Activated T-cell treated with anti-CD3 and anti-CD28 coated beads, Interleukin-2, amount 50 U/mL, for 4 hours (primary cell): Measurements from ENCODE around the gene RSBN1. TPM values are rescaled to one million over a fixed set of nuclear protein-coding genes. Genes with fewer than 3 reads are reported as not detected.
"Not testable (repeated sequence)": the region's sequence is repeated elsewhere in the genome, so short reads cannot be mapped to it uniquely, and the experiment has no call there.

Experiments
- ATAC-seq, 2 donors: fragments of 200-7000 bp; cut with Tn5 transposase; one replicate each; pipeline ENCODE4 v1.10.0; 2021
- DNase-seq: peaks from one replicate; pipeline ENCODE4 v3.0.0-alpha.2; 2020
- H3K27me3 Mint-ChIP-seq: one replicate; pipeline ENCODE4 v1.8.0; 2021; ENCODE audit warnings: low read depth, mixed read lengths
- H3K36me3 Mint-ChIP-seq: one replicate; pipeline ENCODE4 v1.8.0; 2022; ENCODE audit warnings: mixed read lengths; ENCODE audit not compliant: insufficient read depth
- H3K4me1 Mint-ChIP-seq: one replicate; pipeline ENCODE4 v1.8.0; 2021; ENCODE audit warnings: low read depth, mixed read lengths
- H3K4me3 Mint-ChIP-seq: one replicate; pipeline ENCODE4 v1.8.0; 2021; ENCODE audit warnings: mild to moderate bottlenecking, moderate library complexity, mixed read lengths
- H3K9me3 Mint-ChIP-seq: one replicate; pipeline ENCODE4 v1.8.0; 2021; ENCODE audit warnings: mixed read lengths
- total RNA-seq, 3 donors: library from RNA; stranded (reverse); gene quantifications; one replicate each; pipeline ENCODE4 v1.2.1, GENCODE V29; 2021

RSBN1 gene
- total RNA-seq, 3 donors from 2014 or later: 15.4 to 20.2 (median 17.2) TPM

DNA sequence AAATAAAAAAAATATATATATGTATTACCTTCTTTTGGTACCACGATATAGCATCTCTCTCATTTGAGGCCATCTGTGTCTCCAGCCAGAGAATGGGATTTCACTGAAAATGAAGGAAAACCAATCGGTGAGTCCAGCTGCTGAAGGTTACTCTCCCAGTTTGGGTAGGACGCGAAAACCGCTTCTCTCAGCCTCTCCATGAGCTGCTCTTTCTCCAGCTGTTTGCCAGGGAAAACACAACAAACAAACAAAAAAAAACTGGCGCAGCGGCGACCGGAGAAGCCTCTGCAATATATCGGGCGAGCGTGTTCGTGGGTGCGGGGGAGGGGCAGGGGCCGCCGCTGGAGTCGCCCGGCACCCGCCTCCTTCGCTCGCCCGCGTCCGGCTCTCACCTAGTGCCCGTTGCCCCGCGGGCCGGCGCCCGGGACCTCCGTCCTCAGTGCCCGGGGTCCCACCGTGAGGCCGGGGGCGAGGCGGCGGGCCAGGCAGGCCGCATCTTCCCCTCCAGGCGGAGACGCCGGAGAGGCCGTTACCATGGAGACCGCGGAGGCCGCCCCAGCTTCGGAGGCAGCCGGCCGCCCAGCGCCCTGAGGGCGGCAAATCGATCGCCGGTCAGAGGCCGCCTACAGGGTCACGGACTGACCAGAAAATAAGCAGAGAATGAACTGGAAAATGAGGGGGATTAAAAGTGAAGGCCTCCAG, 53.5 kb downstream of the RSBN1 start:
- Mint-ChIP-seq H3K9me3 (no peaks in the 10 kb centered on the region), H3K4me1 (peaks cover 16% of the 10 kb centered on the region), H3K27me3 (no peaks in the 10 kb centered on the region), H3K4me3 (peak overlapping the region; percentile 88), H3K36me3 (peaks cover 1% of the 10 kb centered on the region)
- ATAC-seq (peak; percentile 71), DNase-seq (peak; percentile 37)

DNA sequence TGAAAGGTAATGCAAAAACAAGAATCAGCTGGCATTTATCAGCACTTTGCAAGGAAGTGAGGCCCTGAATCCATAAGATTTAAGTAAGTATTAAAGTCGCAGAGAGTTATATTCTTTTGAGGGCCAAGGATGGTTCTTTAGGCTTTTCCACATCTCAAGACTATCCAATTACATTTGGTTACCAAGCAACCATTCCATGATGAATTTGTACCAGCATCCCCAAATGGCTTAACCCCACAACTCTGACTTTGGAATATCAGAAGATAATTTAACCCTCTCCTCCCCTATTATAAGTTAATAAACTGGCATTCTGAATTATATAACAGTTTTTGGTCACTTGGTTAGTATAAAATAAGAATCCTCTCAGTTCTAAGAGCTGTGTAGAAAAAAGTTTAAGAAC, 55.8 kb downstream of the RSBN1 start:
- ATAC-seq (no peak), DNase-seq (no peak)
- H3K4me1 Mint-ChIP-seq: peaks cover 16% of the 10 kb centered on the region
- no peaks in the 10 kb centered on the region for H3K9me3 Mint-ChIP-seq
- H3K36me3 Mint-ChIP-seq: peaks cover 1% of the 10 kb centered on the region
- no peaks in the 10 kb centered on the region for H3K27me3 Mint-ChIP-seq
- no peak overlapping the region for H3K4me3 Mint-ChIP-seq

DNA sequence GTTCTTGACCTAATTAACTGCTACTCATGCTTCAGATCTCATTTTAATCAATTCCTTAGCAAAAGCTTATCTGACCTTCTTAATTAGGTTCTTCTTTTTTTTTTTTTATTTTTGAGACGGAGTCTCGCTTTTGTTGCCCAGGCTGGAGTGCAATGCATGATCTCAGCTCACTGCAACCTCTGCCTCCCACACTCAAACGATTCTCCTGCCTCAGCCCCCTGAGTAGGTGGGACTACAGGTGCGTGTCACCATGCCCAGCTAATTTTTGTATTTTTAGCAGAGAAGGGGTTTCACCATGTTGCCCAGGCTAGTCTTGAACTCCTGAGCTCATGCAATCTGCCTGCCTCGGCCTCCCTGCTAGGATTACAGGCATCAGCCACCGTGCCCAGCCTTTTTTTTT, 58.9 kb downstream of the RSBN1 start:
- H3K4me1 Mint-ChIP-seq, H3K27me3 Mint-ChIP-seq, H3K36me3 Mint-ChIP-seq, H3K9me3 Mint-ChIP-seq, H3K4me3 Mint-ChIP-seq, ATAC-seq, DNase-seq: not testable (repeated sequence)

DNA sequence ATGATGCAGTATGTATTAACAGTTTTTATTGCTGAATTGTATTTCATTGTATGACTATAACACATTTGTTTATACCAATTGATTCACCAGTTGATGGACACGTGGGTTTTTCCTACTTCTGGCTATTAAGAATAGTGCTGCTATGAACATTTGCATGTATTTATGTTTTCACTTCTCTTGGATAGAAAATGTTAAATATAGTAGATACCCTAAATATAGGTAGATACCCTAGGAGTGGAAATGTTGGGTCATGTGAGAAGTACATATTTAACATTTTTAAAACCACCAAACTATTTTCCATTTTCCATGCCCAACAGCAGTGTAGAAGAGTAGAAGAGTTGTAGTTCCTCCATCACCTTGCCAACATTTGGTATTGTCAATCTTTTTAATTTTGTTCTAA, 60.8 kb downstream of the RSBN1 start:
- Mint-ChIP-seq H3K27me3 (no peaks in the 10 kb centered on the region), H3K36me3 (peaks cover 3% of the 10 kb centered on the region), H3K9me3 (no peaks in the 10 kb centered on the region), H3K4me3 (no peak overlapping the region), H3K4me1 (peaks cover 2% of the 10 kb centered on the region)
- no peak for ATAC-seq
- no peak for DNase-seq

DNA sequence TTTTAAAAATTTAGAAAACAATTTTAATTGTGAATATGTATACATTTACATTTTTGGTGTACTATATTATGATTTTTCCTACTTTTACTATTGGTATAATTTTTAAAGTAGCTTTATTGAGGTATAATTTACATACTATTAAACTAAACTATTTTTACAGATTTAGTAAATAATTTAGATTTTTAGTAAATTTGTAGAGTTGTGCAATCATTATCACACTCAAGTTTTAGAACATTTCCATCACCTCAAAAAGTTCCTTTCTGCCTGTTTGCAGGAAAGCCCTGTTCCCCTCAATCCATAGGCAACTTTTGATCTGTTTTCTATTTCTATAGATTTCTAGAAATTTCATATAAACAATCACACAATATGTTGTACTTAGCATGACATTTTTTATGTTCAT, 61.2 kb downstream of the RSBN1 start:
- ATAC-seq (no peak), DNase-seq (no peak)
- Mint-ChIP-seq H3K4me3 (no peak overlapping the region), H3K27me3 (no peaks in the 10 kb centered on the region), H3K36me3 (peaks cover 3% of the 10 kb centered on the region), H3K9me3 (no peaks in the 10 kb centered on the region), H3K4me1 (no peaks in the 10 kb centered on the region)

DNA sequence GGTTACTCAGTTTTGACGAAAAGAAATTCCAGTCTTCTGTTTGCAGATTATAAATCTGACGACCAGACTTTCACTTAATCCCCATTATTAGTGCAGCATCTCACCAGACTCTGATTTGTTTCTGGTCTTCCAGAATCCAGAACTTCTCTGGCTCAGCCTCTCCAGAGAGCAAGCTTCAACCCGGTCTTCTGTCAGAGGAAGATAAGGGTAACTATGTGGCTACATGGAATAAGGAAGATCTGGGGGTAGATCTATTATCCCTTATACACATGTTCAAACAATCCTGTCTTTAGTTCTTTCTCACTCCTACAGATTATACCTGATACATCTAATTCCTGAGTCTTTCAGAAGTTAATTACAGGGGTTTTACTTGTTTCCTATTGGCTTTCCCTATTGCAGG, 62.9 kb downstream of the RSBN1 start:
- no peak for DNase-seq
- Mint-ChIP-seq H3K36me3 (peaks cover 2% of the 10 kb centered on the region), H3K4me3 (no peak overlapping the region), H3K27me3 (no peaks in the 10 kb centered on the region), H3K4me1 (no peaks in the 10 kb centered on the region), H3K9me3 (no peaks in the 10 kb centered on the region)
- no peak for ATAC-seq

DNA sequence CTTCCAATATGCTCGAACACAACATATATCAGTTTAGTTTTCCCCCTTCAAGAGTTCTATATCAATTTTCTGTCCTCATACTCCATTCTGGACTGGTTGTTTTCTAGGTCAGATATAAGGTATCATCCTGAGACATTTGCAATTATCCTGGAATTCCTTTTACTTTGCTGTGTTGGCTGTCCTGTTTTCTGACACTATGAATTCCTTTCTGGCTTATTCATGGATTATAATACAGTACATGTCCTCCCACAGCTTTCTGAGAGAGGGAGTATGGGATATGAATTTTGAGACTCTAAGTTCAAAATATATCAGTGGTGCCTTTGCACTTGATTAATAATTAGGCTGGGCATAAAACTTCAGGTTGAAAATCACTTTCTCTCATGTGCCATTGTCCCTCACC, 64.9 kb downstream of the RSBN1 start:
- no peaks in the 10 kb centered on the region for H3K9me3 Mint-ChIP-seq
- no peak overlapping the region for H3K4me3 Mint-ChIP-seq
- H3K27me3 Mint-ChIP-seq: no peaks in the 10 kb centered on the region
- DNase-seq: no peak
- peaks cover 2% of the 10 kb centered on the region for H3K36me3 Mint-ChIP-seq
- H3K4me1 Mint-ChIP-seq: peaks cover 4% of the 10 kb centered on the region
- ATAC-seq: no peak

DNA sequence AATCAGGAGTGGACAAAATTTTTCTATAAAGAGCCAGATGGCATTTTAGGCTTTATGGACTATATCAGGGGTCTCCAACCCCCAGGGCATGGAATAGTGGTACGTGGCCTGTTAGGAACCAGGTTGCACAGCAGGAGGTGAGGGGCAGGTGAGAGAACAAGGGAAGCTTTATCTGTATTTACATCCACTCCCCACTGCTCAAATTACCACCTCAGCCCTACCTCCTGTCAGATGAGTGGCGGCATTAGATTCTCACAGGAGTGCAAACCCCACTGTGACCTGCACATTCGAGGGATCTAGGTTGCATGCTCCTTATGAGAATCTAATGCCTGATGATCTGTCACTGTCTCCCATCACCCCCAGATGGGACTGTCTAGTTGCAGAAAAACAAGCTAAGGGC, 66.9 kb downstream of the RSBN1 start:
- DNase-seq (no peak), ATAC-seq (no peak)
- no peak overlapping the region for H3K4me3 Mint-ChIP-seq
- H3K9me3 Mint-ChIP-seq: no peaks in the 10 kb centered on the region
- no peaks in the 10 kb centered on the region for H3K27me3 Mint-ChIP-seq
- peaks cover 4% of the 10 kb centered on the region for H3K4me1 Mint-ChIP-seq
- peaks cover 2% of the 10 kb centered on the region for H3K36me3 Mint-ChIP-seq

DNA sequence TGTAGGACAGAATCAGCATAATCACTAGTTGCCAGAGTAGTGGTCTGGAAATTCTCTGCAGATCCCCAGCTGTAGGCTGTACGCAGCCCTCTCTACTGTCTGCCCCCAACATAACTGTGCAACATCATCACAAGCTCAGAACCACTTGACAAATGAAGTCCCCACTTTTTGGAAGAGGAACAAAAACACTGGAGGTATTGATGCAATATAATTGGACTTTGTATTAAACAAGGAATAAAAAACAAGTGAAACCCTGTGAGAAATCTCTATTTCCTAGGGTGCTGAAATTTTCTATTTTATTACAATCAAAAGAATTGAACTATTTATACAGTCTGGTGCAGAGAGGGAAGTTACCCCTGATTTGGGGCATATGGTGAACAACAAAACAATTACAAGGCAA, 68.2 kb downstream of the RSBN1 start:
- Mint-ChIP-seq H3K4me1 (peaks cover 4% of the 10 kb centered on the region), H3K9me3 (no peaks in the 10 kb centered on the region), H3K4me3 (no peak overlapping the region), H3K36me3 (no peaks in the 10 kb centered on the region), H3K27me3 (no peaks in the 10 kb centered on the region)
- no peak for ATAC-seq
- DNase-seq: no peak

DNA sequence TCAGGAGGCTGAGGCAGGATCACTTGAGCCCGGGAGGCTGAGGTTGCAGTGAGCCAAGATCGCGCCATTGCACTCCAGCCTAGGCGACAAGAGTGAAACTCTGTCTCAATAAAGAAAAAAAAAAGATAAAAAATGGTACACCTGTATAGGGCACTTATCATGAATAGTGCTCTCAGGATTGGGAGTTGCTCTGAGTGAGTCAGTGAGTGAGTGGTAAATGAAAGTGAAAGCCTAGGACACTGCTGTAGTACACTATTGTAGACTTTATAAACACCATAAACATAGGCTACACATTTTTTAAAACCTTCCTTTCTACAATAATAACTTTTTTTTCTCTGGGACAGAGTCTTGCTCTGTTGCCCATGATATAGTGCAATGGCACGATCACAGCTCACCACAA, 69.8 kb downstream of the RSBN1 start:
- Mint-ChIP-seq H3K4me3 (no peak overlapping the region), H3K4me1 (peaks cover 4% of the 10 kb centered on the region), H3K27me3 (no peaks in the 10 kb centered on the region), H3K36me3 (no peaks in the 10 kb centered on the region), H3K9me3 (no peaks in the 10 kb centered on the region)
- ATAC-seq (peak; percentile 79 to 82), DNase-seq (no peak)

DNA sequence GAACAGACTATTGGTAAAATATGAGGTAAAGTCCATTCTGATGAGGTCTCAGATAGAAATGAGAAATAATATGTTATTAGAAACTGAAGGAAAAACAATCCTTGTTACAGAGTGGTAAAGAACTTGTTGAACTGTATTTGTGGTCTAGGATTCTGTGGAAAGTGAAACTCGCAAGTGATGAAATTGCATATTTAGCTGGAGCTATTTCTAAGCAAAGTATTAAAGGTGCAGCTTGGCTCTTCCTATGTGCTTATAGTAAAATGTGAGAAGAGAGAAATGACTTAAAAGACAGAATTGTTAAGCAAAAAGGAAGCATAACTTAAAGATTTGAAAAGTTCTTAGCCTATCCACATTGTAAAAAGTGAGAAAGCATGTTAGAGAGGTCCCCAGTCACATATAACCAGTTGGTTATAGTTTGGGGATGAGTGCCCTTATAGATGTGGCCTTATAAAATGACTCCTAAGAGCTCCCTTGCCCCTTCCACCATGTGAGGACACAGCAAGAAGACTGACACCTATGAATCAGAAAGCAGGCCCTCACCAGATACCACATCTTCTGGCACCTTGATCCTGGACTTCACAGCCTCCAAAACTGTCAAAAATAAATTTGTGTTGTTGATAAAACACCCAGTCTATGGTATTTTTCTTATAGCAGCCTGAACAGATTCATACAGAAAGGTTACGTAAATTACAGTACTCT, 77.8 kb downstream of the RSBN1 start:
- Mint-ChIP-seq H3K27me3 (no peaks in the 10 kb centered on the region), H3K9me3 (no peaks in the 10 kb centered on the region), H3K36me3 (peaks cover 9% of the 10 kb centered on the region), H3K4me1 (peaks cover 2% of the 10 kb centered on the region), H3K4me3 (no peak overlapping the region)
- DNase-seq (no peak), ATAC-seq (no peak)

DNA sequence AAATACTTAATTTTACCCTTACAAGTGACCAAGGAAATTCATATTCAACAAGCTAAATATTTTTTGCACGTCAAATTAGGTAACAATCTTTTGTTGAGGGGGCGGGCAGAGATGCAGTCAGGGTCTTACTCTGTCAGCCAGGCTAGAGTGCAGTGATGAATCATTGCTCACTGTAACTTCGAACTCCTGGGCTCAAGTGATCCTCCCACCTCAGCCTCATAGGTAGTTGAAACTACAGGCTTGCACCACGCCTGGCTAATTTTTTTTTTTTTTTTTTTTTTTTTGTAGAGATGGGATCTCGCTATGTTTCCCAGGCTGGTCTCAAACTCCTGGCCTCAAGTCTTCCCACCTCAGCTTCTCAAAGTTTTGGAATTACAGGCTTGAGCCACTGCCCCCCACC, 79.5 kb downstream of the RSBN1 start:
- Mint-ChIP-seq H3K4me1 (peaks cover 2% of the 10 kb centered on the region), H3K9me3 (no peaks in the 10 kb centered on the region), H3K27me3 (no peaks in the 10 kb centered on the region), H3K4me3 (no peak overlapping the region), H3K36me3 (peaks cover 12% of the 10 kb centered on the region)
- ATAC-seq (no peak), DNase-seq (no peak)

DNA sequence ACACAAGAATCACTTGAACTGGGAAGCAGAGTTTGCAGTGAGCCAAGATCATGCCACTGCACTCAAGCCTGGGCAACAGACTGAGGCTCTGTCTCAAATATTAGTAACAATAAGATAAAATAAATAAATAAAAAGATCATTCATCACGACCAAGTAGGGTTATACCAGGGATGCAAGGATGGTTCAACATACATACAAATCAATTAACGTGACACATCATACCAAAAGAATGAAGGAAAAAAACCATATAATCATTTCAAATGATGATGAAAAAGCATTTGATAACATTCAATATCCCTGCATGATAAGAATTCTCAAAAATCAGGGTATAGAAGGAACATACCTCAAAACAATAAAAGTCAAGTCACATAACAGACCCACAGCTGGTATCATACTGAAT, 91.3 kb downstream of the RSBN1 start:
- H3K27me3 Mint-ChIP-seq: no peaks in the 10 kb centered on the region
- DNase-seq: no peak
- H3K4me1 Mint-ChIP-seq: no peaks in the 10 kb centered on the region
- peaks cover 50% of the 10 kb centered on the region for H3K36me3 Mint-ChIP-seq
- ATAC-seq: no peak
- peaks cover 11% of the 10 kb centered on the region for H3K9me3 Mint-ChIP-seq
- H3K4me3 Mint-ChIP-seq: no peak overlapping the region

DNA sequence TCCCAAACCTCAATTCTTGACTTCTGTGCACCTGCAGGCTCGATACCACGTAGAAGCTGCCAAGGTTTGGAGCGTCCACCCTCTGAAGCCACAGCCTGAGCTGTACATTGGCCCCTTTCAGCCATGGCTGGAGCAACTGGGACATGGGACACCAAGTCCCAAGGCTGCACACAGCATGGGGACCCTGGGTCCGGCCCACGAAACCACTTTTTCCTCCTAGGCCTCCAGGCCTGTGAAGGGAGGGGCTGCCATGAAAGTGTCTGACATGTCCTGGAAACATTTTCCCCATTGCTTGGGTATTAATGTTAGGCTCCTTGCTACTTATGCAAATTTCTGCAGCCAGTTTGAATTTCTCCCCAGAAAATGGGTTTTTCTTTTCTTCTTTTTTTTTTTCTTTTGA, 93.7 kb downstream of the RSBN1 start:
- H3K4me3 Mint-ChIP-seq, ATAC-seq, H3K27me3 Mint-ChIP-seq, H3K4me1 Mint-ChIP-seq, DNase-seq: not testable (repeated sequence)
- H3K9me3 Mint-ChIP-seq: peaks cover 11% of the 10 kb centered on the region
- peaks cover 42% of the 10 kb centered on the region for H3K36me3 Mint-ChIP-seq

DNA sequence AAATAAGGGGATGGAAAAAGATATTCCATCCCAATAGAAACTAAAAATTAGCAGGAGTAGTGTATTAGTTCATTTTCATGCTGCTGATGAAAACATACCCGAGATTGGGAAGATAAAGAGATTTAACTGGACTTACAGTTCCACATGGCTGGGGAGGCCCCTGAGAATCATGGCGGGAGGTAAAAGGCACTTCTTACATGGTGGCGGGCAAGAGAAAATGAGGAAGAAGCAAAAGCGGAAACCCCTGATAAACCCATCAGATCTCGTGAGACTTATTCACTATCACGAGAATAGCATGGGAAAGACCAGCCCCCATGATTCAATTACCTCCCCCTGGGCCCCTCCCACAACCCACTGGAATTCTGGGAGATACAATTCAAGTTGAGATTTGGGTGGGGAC, 94.8 kb downstream of the RSBN1 start:
- not testable (repeated sequence) for H3K4me3 Mint-ChIP-seq, H3K4me1 Mint-ChIP-seq, ATAC-seq, H3K27me3 Mint-ChIP-seq, DNase-seq
- Mint-ChIP-seq H3K9me3 (peaks cover 11% of the 10 kb centered on the region), H3K36me3 (peaks cover 38% of the 10 kb centered on the region)
